ENCODE data around the gene GAN.

DNA sequence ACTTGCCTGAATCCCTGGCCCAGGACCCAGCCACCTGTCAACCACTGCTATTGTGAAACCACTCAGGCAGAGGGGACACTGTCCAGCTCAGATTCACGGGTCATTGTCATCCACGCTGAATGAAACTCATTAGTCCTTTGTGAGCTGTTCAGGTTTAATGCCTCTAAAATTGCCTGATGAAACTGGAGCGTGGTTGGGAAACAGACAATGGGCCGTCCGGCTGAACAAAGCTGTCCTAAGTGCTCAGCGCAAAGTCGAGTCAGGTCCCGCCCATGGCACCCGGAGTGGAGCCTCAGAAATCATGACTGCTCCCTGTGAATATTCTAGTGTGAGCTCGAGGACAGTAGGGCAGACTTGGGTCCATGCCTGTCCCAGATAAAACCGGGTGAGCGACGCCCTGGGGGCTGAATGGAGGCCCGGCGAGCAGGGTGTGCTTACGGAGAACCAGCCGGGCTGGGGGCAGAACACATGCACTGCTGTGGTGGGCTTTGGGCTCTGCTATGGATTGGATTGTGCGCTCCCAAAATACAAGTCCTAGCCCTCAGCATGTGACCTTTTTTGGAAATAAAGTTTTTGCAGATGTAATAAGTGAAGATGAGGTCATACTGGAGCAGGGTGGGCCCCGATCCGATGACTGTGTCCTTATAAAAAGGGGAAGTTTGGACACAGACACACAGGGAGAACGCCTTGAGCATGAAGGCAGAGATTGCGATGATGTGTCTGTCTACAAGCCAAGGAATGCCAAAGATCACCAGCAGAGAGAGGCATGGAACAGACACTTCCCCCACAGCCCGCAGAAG is 117.0 kb downstream of the GAN start:
- TF ChIP-seq, protein P1, sequence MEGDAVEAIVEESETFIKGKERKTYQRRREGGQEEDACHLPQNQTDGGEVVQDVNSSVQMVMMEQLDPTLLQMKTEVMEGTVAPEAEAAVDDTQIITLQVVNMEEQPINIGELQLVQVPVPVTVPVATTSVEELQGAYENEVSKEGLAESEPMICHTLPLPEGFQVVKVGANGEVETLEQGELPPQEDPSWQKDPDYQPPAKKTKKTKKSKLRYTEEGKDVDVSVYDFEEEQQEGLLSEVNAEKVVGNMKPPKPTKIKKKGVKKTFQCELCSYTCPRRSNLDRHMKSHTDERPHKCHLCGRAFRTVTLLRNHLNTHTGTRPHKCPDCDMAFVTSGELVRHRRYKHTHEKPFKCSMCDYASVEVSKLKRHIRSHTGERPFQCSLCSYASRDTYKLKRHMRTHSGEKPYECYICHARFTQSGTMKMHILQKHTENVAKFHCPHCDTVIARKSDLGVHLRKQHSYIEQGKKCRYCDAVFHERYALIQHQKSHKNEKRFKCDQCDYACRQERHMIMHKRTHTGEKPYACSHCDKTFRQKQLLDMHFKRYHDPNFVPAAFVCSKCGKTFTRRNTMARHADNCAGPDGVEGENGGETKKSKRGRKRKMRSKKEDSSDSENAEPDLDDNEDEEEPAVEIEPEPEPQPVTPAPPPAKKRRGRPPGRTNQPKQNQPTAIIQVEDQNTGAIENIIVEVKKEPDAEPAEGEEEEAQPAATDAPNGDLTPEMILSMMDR (IDR thresholded peaks at IDR 0.05 in 2 of 3, conservative IDR thresholded peaks at IDR 0.05 in 1 of 3; ENCODE audit: borderline replicate concordance in 1 of 3, insufficient read depth in 1 of 3, low read depth in 2 of 3, low read length in 2 of 3), result no peak
- TF ChIP-seq POLR2A (IDR thresholded peaks at IDR 0.05; ENCODE audit: borderline replicate concordance, extremely low read depth, insufficient read depth, insufficient read length) (no peak), JUND (IDR thresholded peaks at IDR 0.05) (no peak), EZH2 (IDR thresholded peaks at IDR 0.05) (no peak), EZH2phosphoT487 (IDR thresholded peaks at IDR 0.05; ENCODE audit: borderline replicate concordance) (no peak), EGR1 (IDR thresholded peaks at IDR 0.05; ENCODE audit: low read depth) (no peak), CEBPB (IDR thresholded peaks at IDR 0.05; ENCODE audit: low read depth) (no peak), FOSL1 (IDR thresholded peaks at IDR 0.05; ENCODE audit: low read depth) (no peak), POLR2AphosphoS5 (IDR thresholded peaks at IDR 0.05; ENCODE audit: low read depth, low read length) (no peak), TCF7L2 (IDR thresholded peaks at IDR 0.05; ENCODE audit: borderline replicate concordance, extremely low read depth, insufficient read depth, insufficient read length) (no peak)
- TF ChIP-seq, protein P2, sequence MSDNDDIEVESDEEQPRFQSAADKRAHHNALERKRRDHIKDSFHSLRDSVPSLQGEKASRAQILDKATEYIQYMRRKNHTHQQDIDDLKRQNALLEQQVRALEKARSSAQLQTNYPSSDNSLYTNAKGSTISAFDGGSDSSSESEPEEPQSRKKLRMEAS (IDR thresholded peaks at IDR 0.05), result no peak
- TF ChIP-seq, protein P3, sequence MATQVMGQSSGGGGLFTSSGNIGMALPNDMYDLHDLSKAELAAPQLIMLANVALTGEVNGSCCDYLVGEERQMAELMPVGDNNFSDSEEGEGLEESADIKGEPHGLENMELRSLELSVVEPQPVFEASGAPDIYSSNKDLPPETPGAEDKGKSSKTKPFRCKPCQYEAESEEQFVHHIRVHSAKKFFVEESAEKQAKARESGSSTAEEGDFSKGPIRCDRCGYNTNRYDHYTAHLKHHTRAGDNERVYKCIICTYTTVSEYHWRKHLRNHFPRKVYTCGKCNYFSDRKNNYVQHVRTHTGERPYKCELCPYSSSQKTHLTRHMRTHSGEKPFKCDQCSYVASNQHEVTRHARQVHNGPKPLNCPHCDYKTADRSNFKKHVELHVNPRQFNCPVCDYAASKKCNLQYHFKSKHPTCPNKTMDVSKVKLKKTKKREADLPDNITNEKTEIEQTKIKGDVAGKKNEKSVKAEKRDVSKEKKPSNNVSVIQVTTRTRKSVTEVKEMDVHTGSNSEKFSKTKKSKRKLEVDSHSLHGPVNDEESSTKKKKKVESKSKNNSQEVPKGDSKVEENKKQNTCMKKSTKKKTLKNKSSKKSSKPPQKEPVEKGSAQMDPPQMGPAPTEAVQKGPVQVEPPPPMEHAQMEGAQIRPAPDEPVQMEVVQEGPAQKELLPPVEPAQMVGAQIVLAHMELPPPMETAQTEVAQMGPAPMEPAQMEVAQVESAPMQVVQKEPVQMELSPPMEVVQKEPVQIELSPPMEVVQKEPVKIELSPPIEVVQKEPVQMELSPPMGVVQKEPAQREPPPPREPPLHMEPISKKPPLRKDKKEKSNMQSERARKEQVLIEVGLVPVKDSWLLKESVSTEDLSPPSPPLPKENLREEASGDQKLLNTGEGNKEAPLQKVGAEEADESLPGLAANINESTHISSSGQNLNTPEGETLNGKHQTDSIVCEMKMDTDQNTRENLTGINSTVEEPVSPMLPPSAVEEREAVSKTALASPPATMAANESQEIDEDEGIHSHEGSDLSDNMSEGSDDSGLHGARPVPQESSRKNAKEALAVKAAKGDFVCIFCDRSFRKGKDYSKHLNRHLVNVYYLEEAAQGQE (IDR thresholded peaks at IDR 0.05; ENCODE audit: low read depth), result no peak

Measured in HCT116 (cell line).